ENCODE data around the gene ARSG.
A peak's percentile ranks its signal among the peaks of the same experiment; 100 is the strongest.

Gene ARSG

GRCh38 chr17:68452724-68453290 is 161.5 kb downstream of the ARSG start:
- no peak for DNase-seq (ENCODE audit: low read depth)

GRCh38 chr17:68453991-68454665 is 162.8 kb downstream of the ARSG start:
- DNase-seq (ENCODE audit: low read depth) = no peak

GRCh38 chr17:68455901-68456338 is 164.6 kb downstream of the ARSG start:
- no peak for DNase-seq (ENCODE audit: low read depth)

- no peak for DNase-seq (ENCODE audit: low read depth)
Measured at GRCh38 chr17:68456339-68457167, 165.3 kb downstream of the ARSG start.

DNA sequence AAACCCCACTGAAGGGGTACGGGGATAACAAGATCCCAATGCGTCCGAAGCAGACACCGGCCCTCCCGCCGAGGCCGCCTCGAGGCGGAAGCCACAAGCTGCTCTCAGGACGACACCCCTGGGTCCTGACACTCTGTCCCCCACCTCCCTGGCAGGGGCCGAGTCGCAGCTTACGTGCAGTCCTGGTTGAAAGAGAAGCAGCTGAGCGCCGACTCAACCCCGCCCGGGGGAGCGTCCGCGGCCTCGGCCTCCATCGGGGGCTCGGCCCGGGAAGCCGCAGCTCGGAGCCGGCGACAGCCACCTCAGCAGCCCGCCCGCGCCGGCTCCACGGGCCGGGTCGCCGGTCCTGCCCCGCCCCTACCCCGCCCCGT is 165.9 kb downstream of the ARSG start, which contains the start of gene WIPI1:
TSS of gene WIPI1 (minus strand) at position 329 of the 371 bp plus-strand sequence. CDS start at position 254, 75 bp downstream.
- no peak for DNase-seq (ENCODE audit: low read depth)

- DNase-seq (ENCODE audit: low read depth) = peak; percentile 98
Measured at GRCh38 chr17:68457539-68458259, 166.4 kb downstream of the ARSG start.

- DNase-seq (ENCODE audit: low read depth) = no peak
Measured at GRCh38 chr17:68458260-68459036, 167.2 kb downstream of the ARSG start.

GRCh38 chr17:68459037-68459639 is 167.8 kb downstream of the ARSG start:
- no peak for DNase-seq (ENCODE audit: low read depth)

DNA sequence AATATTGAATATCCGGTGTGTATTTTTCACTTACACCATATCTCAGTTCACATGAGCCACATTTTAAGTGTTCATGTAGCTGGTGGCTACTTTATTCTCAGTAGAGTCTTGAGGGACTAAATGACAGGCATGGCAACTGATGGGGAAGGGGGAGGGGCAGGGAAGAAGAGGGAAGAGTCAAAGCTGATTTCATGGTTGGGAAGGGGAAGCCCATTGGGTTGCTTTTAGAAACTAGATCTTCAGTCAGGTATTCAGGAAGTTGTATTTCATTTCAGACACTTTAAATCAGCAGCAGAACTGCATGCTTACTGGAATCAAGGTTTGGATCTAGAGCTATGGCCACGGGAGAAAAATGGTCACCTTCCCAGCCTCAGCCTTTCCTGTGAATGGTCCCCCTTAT is 168.9 kb downstream of the ARSG start:
- no peak for DNase-seq (ENCODE audit: low read depth)

DNA sequence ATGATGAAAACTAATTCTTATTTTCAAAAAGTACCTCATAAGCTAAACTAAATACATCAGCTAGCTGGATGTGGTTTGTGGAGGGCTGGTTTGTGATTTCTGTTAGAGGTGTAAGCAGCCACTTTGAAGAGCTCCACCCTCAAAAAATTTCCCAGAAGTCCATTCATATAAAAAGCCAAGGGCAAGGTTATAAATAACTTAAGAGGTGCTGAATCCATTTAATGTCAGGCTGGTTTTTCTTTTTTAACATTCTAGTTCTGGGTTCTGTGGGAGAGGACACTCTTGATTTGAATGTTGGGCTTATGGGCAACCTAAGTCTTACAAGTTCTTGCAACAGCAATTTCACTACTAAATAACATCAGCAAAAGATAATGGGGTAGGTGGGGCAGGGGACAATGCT is 169.4 kb downstream of the ARSG start:
- no peak for DNase-seq (ENCODE audit: low read depth)

DNA sequence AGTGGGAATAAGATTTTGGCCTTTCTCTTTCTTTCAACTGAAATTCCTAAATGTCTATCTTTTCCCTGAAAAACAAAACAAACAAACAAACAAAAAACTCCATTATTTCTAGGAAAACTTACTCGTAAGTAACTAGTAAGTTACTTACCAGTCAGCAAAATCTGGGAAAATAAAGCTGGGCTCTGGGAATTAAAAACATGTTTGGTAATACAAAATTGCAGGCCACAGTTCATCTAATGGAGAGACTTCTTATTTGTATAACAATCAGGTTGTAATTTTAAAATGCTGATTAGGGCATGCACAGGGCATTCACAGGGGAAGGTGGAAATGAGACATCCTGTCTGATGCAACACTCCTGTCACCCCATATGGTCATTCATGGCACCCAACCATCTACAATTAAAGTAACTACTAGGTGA is 169.8 kb downstream of the ARSG start:
- DNase-seq (ENCODE audit: low read depth) = no peak

- DNase-seq (ENCODE audit: low read depth) = no peak
Measured at GRCh38 chr17:68461589-68461988, 170.3 kb downstream of the ARSG start.

- peak; percentile 47 for DNase-seq (ENCODE audit: low read depth)
Measured at GRCh38 chr17:68462381-68463210, 171.3 kb downstream of the ARSG start.

- no peak for DNase-seq (ENCODE audit: low read depth)
Measured at GRCh38 chr17:68463211-68464019, 172.1 kb downstream of the ARSG start.

GRCh38 chr17:68468334-68468733 is 177.0 kb downstream of the ARSG start:
- DNase-seq (ENCODE audit: low read depth) = no peak

- DNase-seq (ENCODE audit: low read depth) = no peak
Measured at GRCh38 chr17:68468788-68469187, 177.5 kb downstream of the ARSG start.

Data from T-helper 22 cell (primary cell).